Smooth muscle cell (in vitro differentiated cells): ENCODE data around the gene SLCO4A1. TPM values are rescaled to one million over a fixed set of nuclear protein-coding genes. Genes with fewer than 3 reads are reported as not detected.

ENCODE experiments used
- DNase-seq: peaks from one replicate; lab custom pipeline; 2025; ENCODE audit not compliant: unreplicated experiment; lab: John Stamatoyannopoulos, UW
- H2AFZ ChIP-seq: fragments of 200-600 bp; sonication (generic); 2 replicates; pipeline ENCODE4 v1.6.0; 2016; ENCODE audit warnings: antibody characterized with exemption, low read depth, mild to moderate bottlenecking
- H3F3A ChIP-seq: fragments of 200-600 bp; sonication (generic); 2 replicates; pipeline ENCODE4 v1.6.0; 2017; ENCODE audit warnings: antibody characterized with exemption, low read depth
- H3K27ac ChIP-seq: fragments of 200-600 bp; sonication (generic); 2 replicates; pipeline ENCODE4 v1.5.1; 2016; ENCODE audit warnings: low read depth, mild to moderate bottlenecking
- H3K27me3 ChIP-seq: fragments of 200-600 bp; sonication (generic); 2 replicates; pipeline ENCODE4 v1.6.1; 2016; ENCODE audit warnings: low read depth, mild to moderate bottlenecking
- H3K36me3 ChIP-seq: fragments of 200-600 bp; sonication (generic); 2 replicates; pipeline ENCODE4 v1.5.1; 2016; ENCODE audit warnings: low read depth
- H3K4me1 ChIP-seq: fragments of 200-600 bp; sonication (generic); 2 replicates; pipeline ENCODE4 v1.5.1; 2016; ENCODE audit warnings: low read depth
- H3K4me2 ChIP-seq: fragments of 200-600 bp; sonication (generic); 2 replicates; pipeline ENCODE4 v1.6.0; 2016; ENCODE audit warnings: mild to moderate bottlenecking
- H3K4me3 ChIP-seq: fragments of 200-600 bp; sonication (generic); 2 replicates; pipeline ENCODE4 v1.5.1; 2016; ENCODE audit warnings: mild to moderate bottlenecking
- H3K79me2 ChIP-seq: fragments of 200-600 bp; sonication (generic); 2 replicates; pipeline ENCODE4 v1.6.0; 2016; ENCODE audit warnings: low read depth, mild to moderate bottlenecking
- H3K9ac ChIP-seq: fragments of 200-600 bp; sonication (generic); 2 replicates; pipeline ENCODE4 v1.6.0; 2016; ENCODE audit warnings: low read depth
- H3K9me3 ChIP-seq: fragments of 200-600 bp; sonication (generic); replicated peaks from 2 replicates; pipeline ENCODE4 v1.5.1; 2016; ENCODE audit warnings: low read depth
- H4K20me1 ChIP-seq: fragments of 200-600 bp; sonication (generic); 2 replicates; pipeline ENCODE4 v1.6.0; 2016; ENCODE audit warnings: low read depth
- WGBS: methylation state at CpG from one replicate; pipeline ENCODE4 v1.1.7; 2016; ENCODE audit warnings: low lambda C conversion rate; 5-methylcytosine and 5-hydroxymethylcytosine counted together
- polyA plus RNA-seq: library from polyadenylated mRNA; unstranded; fragments of >200 nt; fragmentation: Nextera tagmentation; extraction: Ambion mirVana; gene quantifications from 2 replicates; pipeline ENCODE4 v1.2.1, GENCODE V29; 2016
- total RNA-seq: library from RNA; depleted of rRNA; stranded (reverse); fragments of >200 nt; gene quantifications from 2 replicates; pipeline ENCODE4 v1.2.3, GENCODE V29; 2014
- TF ChIP-seq, protein P1 (sequence below): fragments of 200-600 bp; sonication (generic); IDR thresholded peaks from 2 replicates; pipeline ENCODE4 v1.5.1; 2017; ENCODE audit warnings: borderline replicate concordance, mild to moderate bottlenecking, antibody characterized with exemption; ENCODE audit not compliant: insufficient read depth, poor library complexity, severe bottlenecking

Gene SLCO4A1
- total and polyA plus RNA-seq, 2 experiments from 2014 or later = 0.81 to 1.4 TPM

DNA sequence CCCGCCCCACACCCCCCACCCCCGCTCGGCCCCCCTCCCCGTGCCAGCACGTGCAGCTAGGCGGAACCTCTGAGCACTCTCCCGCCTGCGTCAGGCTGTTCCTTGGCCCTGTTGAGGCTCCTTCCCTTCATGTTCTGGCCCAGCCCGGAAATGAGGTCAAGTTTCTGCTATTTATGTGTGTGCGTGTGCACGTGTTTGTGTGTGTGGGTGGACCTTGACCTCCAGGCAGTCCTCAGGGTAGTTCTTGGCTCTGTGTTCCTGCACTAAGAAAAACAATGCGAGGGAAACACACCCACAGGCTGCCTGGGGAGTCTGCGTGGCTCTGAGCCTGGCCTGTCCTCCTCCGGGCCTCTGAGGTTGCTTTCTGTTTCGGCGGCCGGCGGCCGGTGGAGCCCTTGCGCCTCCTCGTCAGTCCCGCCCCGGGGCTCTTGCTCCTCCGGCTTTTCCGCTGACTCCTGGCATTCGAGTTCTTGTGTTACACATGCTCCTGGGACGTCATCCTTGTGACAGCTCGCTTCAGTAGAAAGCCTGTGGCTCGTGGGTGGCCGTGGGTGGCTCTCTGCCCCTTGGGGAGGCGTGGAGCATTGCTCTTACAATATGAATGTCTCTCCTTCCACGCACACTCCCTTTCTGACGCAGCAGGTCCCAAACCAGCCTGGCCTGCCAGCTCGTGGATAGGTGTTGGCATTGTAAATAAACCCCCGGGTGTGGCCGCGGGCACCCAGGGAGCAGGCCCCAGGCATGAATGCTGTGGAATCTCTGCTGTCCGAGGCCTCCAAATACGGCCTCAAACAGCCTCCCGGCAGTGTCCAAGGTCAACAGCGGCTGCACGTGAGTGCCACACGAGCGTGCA lies 10.0 kb downstream of the SLCO4A1 start:
- Histone ChIP-seq H3K79me2 (no peaks in the 10 kb centered on the region), H3K4me2 (peak overlapping the region; percentile 67), H4K20me1 (no peaks in the 10 kb centered on the region), H3K4me1 (no peaks in the 10 kb centered on the region), H2AFZ (peak overlapping the region; percentile 6), H3K9me3 (no peaks in the 10 kb centered on the region), H3K36me3 (no peaks in the 10 kb centered on the region), H3K27ac (peak overlapping the region; percentile 80), H3F3A (peaks cover 6% of the 10 kb centered on the region), H3K27me3 (no peaks in the 10 kb centered on the region), H3K4me3 (peak overlapping the region; percentile 5), H3K9ac (peak overlapping the region; percentile 16)
- 32% methylated on average over 42 of the region's 44 CpGs for WGBS
- peak; percentile 53 for DNase-seq
- TF ChIP-seq, protein P1, sequence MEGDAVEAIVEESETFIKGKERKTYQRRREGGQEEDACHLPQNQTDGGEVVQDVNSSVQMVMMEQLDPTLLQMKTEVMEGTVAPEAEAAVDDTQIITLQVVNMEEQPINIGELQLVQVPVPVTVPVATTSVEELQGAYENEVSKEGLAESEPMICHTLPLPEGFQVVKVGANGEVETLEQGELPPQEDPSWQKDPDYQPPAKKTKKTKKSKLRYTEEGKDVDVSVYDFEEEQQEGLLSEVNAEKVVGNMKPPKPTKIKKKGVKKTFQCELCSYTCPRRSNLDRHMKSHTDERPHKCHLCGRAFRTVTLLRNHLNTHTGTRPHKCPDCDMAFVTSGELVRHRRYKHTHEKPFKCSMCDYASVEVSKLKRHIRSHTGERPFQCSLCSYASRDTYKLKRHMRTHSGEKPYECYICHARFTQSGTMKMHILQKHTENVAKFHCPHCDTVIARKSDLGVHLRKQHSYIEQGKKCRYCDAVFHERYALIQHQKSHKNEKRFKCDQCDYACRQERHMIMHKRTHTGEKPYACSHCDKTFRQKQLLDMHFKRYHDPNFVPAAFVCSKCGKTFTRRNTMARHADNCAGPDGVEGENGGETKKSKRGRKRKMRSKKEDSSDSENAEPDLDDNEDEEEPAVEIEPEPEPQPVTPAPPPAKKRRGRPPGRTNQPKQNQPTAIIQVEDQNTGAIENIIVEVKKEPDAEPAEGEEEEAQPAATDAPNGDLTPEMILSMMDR = no peak

DNA sequence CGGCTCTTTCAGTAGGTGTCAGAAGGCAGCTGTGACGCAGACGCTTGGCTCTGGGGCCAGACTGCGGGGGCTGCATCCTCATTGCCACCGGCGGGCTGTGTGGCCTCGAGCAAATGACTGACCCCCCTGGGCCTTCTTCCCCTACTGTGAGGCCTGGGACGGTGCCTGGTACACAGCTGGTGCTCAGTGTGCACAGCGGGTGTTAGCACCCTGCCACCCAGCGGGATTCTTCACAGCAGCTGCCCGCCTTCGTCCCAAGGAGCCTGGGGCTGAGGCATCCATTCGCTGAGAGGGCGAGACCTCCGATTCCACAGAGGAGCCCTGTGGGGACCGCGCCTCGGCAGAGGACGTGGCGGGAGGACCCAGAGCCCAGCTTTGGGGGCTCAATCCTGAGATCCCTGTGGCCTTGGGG lies 10.6 kb downstream of the SLCO4A1 start:
- no peak for DNase-seq
- H3K4me3 ChIP-seq = no peak overlapping the region
- H3K4me1 ChIP-seq = no peaks in the 10 kb centered on the region
- no peaks in the 10 kb centered on the region for H3K9me3 ChIP-seq
- H3K9ac ChIP-seq = peak overlapping the region; percentile 16
- no peaks in the 10 kb centered on the region for H3K27me3 ChIP-seq
- peak overlapping the region; percentile 67 for H3K4me2 ChIP-seq
- no peaks in the 10 kb centered on the region for H3K36me3 ChIP-seq
- H2AFZ ChIP-seq = no peak overlapping the region
- WGBS = 95% methylated on average over 20 of the region's 20 CpGs
- H4K20me1 ChIP-seq = no peaks in the 10 kb centered on the region
- TF ChIP-seq, protein P1 = no peak
- peak overlapping the region; percentile 80 for H3K27ac ChIP-seq
- H3F3A ChIP-seq = peaks cover 6% of the 10 kb centered on the region
- H3K79me2 ChIP-seq = no peaks in the 10 kb centered on the region

DNA sequence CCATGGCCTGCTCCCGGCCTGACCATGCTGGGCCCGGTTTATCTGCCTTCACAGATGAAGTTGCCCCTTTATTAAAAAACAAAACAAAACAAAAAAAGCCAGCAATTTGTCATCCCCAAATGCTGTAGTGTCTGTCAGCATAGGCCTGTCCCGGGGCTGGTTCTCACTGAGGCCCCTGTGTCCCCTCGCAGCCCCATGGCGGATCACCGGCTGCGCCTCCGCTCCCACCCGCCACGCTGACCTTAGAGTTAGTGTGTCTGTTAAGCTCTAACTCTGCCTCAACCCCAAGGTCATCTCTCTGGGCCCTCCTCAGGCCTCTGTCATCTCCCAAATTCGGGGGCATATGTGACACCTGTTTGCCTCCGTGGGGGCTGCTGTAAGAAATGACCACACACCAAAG lies 11.1 kb downstream of the SLCO4A1 start:
- TF ChIP-seq, protein P1 = no peak
- H3K27ac ChIP-seq = no peak overlapping the region
- H4K20me1 ChIP-seq = no peaks in the 10 kb centered on the region
- DNase-seq = no peak
- H3K4me3 ChIP-seq = no peak overlapping the region
- 98% methylated on average over 12 of the region's 12 CpGs for WGBS
- H3K79me2 ChIP-seq = no peaks in the 10 kb centered on the region
- no peaks in the 10 kb centered on the region for H3K27me3 ChIP-seq
- H3K36me3 ChIP-seq = no peaks in the 10 kb centered on the region
- H3K4me2 ChIP-seq = no peak overlapping the region
- H3F3A ChIP-seq = peaks cover 6% of the 10 kb centered on the region
- H3K9ac ChIP-seq = no peak overlapping the region
- H3K4me1 ChIP-seq = no peaks in the 10 kb centered on the region
- H2AFZ ChIP-seq = no peak overlapping the region
- no peaks in the 10 kb centered on the region for H3K9me3 ChIP-seq
